ENCODE results near the gene PJA2.

DNA sequence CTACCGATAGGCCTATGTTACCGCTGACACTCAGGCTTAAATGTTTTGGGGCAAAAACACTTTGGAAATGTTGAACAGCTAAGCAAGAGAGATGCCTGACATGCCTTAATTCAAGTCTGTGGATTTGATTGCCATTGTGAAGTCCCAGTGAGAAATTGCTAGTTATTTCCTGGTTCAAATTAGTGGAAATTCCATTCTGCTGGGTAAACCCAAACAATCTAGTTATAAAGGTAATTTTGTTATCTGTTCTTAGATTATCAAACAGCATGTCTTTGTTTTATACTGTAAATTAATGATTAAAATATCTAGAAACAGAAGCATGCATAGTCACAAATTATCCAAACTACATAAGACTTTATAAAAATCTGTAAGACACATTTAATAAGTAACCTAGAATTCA is 96.6 kb downstream of the PJA2 start:
- TF ChIP-seq, protein P1, sequence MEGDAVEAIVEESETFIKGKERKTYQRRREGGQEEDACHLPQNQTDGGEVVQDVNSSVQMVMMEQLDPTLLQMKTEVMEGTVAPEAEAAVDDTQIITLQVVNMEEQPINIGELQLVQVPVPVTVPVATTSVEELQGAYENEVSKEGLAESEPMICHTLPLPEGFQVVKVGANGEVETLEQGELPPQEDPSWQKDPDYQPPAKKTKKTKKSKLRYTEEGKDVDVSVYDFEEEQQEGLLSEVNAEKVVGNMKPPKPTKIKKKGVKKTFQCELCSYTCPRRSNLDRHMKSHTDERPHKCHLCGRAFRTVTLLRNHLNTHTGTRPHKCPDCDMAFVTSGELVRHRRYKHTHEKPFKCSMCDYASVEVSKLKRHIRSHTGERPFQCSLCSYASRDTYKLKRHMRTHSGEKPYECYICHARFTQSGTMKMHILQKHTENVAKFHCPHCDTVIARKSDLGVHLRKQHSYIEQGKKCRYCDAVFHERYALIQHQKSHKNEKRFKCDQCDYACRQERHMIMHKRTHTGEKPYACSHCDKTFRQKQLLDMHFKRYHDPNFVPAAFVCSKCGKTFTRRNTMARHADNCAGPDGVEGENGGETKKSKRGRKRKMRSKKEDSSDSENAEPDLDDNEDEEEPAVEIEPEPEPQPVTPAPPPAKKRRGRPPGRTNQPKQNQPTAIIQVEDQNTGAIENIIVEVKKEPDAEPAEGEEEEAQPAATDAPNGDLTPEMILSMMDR (IDR thresholded peaks at IDR 0.05), result no peak
- TF ChIP-seq POLR2A (IDR thresholded peaks at IDR 0.05) (no peak), EP300 (IDR thresholded peaks at IDR 0.05) (no peak), POLR2AphosphoS5 (IDR thresholded peaks at IDR 0.05) (no peak)

Measured in gastroesophageal sphincter (tissue), 3 donors.